Measurements from ENCODE around the gene DHX35. TPM values are rescaled to one million over a fixed set of nuclear protein-coding genes. Genes with fewer than 3 reads are reported as not detected.

DHX35 gene
- total and polyA plus RNA-seq, 2 of the 8 experiments (the other 6 are each of a cell fraction or from before 2014, with no cell fraction given) = 21.9 to 27.7 TPM

- no peak for TF ChIP-seq SUZ12 (IDR thresholded peaks at IDR 0.05; ENCODE audit: low read length)
- peak; percentile 90 for TF ChIP-seq TAF7 (optimal IDR thresholded peaks at IDR 0.05; ENCODE audit: borderline replicate concordance, low read depth, low read length)
- peak; percentile 98 for TF ChIP-seq TAF1 (IDR thresholded peaks at IDR 0.05; ENCODE audit: low read depth, low read length)
- TF ChIP-seq CTCF (IDR thresholded peaks at IDR 0.05; ENCODE audit: control extremely low read depth in 1 of 3, insufficient read depth in 1 of 3, low read depth in 1 of 3, low read length in 3 of 3) = no peak
- TF ChIP-seq RXRA (IDR thresholded peaks at IDR 0.05; ENCODE audit: insufficient read depth, low read depth, low read length) = no peak
- TF ChIP-seq EGR1 (IDR thresholded peaks at IDR 0.05; ENCODE audit: borderline replicate concordance, low read depth, low read length) = 0 out of 2 replicates have a peak, but pooled peaks have one; percentile 2
- no peak for TF ChIP-seq RFX5 (IDR thresholded peaks at IDR 0.05; ENCODE audit: borderline replicate concordance, low read depth, low read length)
- no peak for TF ChIP-seq SIX5 (IDR thresholded peaks at IDR 0.05; ENCODE audit: low read depth, low read length)
- TF ChIP-seq NANOG (IDR thresholded peaks at IDR 0.05; ENCODE audit: insufficient read depth, low read depth, low read length, poor library complexity, severe bottlenecking) = no peak
- TF ChIP-seq EZH2 (IDR thresholded peaks at IDR 0.05; ENCODE audit: low read depth, low read length, severe bottlenecking) = no peak
- TF ChIP-seq RBBP5 (IDR thresholded peaks at IDR 0.05; ENCODE audit: borderline replicate concordance, low read depth, low read length) = peak; percentile 54; the same call in 1 of the 2 replicates
- TF ChIP-seq SP1 (IDR thresholded peaks at IDR 0.05; ENCODE audit: low read depth, low read length) = peak; percentile 93
- TF ChIP-seq POLR2AphosphoS5 (IDR thresholded peaks at IDR 0.05; ENCODE audit: low read depth, low read length) = peak; percentile 98
- TF ChIP-seq KDM1A (IDR thresholded peaks at IDR 0.05; ENCODE audit: borderline replicate concordance, low read length) = peak; percentile 12; the same call in 1 of the 2 replicates
- no peak for TF ChIP-seq BACH1 (IDR thresholded peaks at IDR 0.05; ENCODE audit: low read length)
Observed at GRCh38 chr20:38926142-38926933, 35.8 kb upstream of the DHX35 start, which contains the start of gene FAM83D (continued).
